ENCODE measurements around the gene BDH1. TPM values are rescaled to one million over a fixed set of nuclear protein-coding genes. Genes with fewer than 3 reads are reported as not detected.

Gene BDH1
- total RNA-seq: 3.0 and 3.4 TPM in 2 replicates

GRCh38 chr3:197555281-197556261 is at the start of gene BDH1:
Gene BDH1 (minus strand): TSS chr3:197555968. CDS start chr3:197546443, 9,525 bp downstream.

Other genes starting within 250 kb of the BDH1 start
- gene RUBCN, start 180.9 kb upstream of the BDH1 start, total RNA-seq: 7.3 and 10.7 TPM in 2 replicates
- 19.9 and 27.5 TPM in 2 replicates for gene FYTTD1, start 193.9 kb upstream of the BDH1 start, total RNA-seq
- gene LRCH3, start 235.3 kb upstream of the BDH1 start, total RNA-seq: 16.0 and 18.8 TPM in 2 replicates

Measured in pericardium fibroblast (primary cell).